Left forelimb (tissue), 1 donor: ENCODE data around the gene CSRNP3.
"Not testable (repeated sequence)": the region's sequence is repeated elsewhere in the genome, so short reads cannot be mapped to it uniquely, and the experiment has no call there.

Source experiments
- DNase-seq: peaks from one replicate; pipeline ENCODE4 v3.0.0-alpha.2; 2018; ENCODE audit warnings: low spot score

CSRNP3 gene

DNA sequence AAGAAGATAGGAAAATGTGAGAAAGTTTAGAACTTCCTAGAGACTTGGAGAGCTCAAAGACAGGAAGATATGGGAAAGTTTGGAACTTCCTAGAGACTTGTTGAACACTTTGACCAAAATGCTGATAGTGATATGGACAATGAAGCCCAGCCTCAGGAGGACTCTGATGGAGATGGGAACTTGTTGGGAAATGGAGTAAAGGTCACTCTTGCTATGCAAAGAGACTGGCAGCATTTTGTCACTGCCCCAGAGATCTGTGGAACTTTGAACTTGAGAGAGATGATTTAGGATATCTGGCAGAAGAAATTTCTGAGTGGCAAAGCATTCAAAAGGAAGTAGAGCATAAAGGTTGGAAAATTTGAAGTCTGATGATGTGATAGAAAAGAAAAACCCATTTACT lies 121.5 kb downstream of the CSRNP3 start:
- DNase-seq = not testable (repeated sequence)

DNA sequence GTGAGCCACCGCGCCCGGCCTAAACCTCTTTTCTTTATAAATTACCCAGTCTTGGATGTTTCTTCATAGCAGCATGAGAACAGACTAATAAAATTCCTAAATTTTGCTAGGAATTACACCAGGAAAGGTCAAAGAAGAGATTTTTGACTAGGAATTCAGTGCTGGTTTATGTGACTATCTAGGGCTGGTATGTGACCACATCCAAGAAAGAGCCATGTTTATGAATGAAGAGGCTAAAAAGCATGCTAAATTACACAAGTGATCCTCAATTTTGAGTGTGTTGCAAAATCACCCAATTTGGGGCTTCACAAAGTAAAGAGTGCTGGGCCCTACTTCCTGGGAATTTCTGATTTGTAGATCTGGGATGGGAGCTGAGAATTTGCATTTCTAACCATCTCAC lies 123.6 kb downstream of the CSRNP3 start:
- DNase-seq = no peak

DNA sequence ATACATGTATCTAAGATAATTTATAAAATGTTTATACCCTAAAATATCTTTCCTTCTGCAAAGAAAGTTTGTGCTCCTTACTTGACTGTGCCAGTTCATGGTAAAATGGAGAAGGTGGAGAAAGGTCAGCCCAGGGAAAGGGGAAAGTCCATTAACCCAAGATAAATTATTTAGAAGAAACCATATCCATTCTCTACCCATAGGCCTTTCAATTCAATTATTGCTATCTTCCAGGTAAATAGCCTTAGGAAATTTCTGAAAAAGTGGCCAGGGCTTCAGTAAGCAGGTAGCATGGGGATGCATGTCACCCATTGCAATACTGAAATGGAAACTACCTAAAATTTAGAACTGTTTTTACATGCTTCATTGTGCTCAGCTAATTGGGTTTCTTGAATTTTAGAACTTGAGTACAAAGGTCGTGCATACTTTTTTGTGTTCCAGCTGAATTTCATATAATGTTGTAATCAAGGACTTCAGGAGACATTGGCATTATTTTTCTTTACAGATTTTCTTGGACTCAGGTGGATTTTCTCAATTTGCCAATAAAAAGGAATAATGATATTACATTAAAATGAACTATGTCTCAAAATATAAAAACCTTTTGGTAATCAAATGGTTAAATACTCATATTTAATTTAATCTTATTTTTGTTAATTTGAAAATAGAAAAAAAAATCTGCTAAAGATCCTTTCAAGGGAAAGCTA lies 124.9 kb downstream of the CSRNP3 start:
- DNase-seq = no peak

DNA sequence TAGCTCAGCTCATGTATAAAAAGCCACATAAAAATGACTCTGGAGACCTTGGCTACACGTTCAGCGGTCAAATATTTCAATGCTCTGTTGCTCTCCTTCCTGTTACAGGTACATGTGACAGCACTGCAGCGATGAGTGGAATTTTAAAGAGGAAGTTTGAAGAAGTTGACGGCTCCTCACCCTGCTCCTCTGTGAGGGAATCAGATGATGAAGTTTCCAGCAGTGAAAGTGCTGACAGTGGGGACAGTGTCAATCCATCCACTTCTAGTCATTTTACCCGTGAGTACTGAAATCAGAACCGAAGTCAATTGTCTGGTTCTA lies 125.4 kb downstream of the CSRNP3 start:
- no peak for DNase-seq

DNA sequence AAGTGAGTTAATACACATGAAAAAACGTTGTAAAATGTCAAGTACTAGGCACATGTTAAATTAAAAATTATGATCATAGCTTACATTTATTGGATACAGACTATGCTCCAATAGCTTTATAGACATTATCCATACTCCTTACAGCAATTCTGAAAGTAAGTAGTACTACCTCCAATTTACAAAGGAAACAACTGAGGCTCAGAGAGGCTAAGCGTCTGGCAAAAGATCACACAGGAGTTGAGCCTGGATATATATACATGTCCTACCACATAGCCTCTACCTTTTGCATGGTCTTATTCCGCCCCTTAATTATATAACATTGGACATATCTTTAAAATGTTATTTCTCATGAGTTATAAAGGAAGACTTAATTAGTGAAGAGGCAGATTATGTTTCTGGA lies 127.3 kb downstream of the CSRNP3 start:
- no peak for DNase-seq

DNA sequence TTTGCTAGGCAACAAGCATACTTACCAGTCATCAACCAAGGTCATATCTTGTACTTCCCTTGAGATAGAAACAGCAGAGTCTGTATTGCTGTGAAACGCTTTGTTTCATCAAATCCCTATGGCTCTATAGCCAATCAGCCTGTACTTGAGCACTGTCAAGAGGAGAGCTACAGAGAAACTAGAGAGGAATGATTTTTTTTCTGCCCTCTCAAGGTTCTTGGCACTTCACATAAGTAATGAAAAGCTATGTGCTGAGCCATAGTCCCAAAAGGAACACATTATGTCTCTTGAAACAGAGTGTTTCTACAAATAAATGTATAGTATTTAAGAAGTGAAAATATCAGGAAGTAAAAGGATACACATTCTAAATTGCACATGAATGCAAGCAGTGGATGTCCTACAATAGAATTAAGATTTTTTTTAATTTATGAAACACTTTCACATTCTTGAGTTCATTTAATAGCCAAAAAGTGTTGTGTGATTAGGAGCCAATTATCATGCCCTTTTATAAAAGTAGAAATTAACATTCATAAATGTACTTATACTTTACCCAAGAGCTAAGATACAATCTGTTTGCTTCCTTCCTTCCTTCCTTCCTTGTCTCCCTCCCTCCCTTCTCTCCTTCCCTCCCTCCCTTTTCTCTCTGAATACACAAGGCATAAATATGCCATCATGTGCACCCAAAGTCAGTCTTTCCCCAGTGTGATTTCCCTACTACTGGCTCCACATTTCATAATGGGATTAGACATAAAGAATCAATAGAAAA lies 131.8 kb downstream of the CSRNP3 start:
- no peak for DNase-seq

DNA sequence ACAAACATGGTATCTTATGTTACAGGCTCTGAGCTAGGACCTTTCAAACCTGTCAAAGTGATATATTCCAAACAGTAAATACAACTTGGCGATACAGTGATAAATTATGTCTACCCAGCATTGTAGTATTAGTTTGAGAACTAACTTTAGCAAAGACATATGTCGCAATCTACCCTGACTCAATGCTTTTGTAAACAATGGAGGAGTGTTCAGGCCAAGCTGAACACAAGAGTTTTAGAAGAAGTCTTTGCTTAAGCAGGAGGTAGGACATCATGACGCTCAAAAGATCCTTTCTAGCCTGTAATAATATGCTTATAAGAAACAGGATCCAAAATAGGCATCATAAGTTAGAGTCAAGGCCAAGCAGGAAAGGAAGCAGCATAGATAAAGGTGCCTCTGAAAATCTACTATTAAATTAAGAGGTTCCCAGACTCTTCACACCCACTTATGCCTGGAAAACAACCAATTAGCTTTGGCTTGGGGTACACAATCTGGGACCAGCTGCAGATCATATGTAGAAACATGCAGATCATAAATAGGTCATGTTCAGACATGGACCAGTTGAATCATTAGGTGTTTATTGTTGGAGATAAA lies 132.5 kb downstream of the CSRNP3 start:
- DNase-seq = no peak

DNA sequence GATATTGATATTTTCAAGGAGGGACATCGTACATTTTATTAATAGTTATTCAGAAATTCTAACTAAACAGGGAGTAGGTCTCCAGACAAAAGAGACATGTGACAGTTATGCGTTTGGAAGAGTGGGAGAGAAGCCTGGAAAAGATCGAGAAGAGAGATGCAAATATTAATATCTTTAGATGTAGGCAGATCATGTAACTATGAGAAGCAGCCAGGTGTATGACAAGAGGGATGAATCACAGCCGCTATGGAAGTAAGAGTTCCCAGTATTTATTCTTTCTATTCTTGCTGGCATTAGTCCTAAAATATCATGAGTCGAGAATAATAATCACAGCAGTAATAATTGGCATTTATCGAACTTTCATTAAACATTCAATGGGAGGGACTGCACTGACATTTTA lies 140.2 kb downstream of the CSRNP3 start:
- no peak for DNase-seq

DNA sequence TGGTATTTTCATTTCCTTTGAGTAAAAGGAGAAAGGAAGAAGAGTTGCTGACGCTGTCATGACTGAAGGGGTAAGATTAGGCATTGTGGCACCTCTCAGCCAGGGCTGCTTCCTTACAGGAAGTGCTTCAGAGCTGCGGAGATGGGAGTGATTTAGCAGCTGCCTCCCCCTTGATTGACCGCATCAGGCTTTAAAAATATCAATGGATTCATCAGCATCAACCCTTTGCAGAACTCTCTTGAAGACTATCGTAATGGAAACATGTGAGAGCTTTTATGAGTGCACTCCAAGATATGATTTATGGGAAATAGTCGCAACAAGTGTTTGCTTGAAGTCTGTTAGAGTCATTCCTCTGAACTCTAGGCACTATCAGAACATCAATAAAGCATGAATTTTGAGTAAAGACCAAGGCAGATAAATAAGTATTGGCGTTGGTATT lies 141.1 kb downstream of the CSRNP3 start:
- DNase-seq = no peak

DNA sequence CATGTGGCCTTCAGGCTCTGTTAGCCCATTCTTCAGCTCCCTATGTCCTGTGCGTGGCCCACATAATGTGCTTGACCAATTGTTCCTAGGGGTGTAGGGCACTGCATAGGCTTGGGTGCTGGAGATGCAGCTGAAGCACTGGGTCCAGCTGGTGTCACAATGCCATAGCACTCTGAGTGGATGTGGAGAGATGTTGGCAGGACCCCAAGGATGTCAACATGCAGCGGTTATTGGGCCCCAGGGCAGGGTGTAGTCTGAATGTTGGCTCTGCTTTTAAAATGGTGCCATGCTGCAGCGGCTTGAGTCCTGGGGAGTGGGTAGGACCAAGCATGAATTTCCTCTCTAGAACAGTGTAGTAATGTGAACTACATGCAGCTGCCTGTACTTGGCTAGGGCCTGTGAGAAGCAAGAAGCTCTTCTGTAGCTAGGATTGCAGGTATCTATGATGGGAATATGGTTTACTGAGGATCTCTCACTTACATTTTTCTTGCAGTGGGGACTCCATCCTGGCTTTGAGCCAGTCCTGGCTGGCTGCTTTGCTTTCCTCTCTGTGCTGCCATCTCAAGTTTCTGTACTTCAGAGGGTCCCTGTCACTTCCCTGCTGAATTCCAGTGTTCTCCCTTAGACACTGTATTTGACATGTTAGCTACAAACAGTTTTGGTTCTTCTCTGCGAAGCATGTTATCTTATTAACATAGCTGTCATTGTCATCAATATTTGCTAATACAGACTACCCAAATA lies 148.4 kb downstream of the CSRNP3 start:
- no peak for DNase-seq

DNA sequence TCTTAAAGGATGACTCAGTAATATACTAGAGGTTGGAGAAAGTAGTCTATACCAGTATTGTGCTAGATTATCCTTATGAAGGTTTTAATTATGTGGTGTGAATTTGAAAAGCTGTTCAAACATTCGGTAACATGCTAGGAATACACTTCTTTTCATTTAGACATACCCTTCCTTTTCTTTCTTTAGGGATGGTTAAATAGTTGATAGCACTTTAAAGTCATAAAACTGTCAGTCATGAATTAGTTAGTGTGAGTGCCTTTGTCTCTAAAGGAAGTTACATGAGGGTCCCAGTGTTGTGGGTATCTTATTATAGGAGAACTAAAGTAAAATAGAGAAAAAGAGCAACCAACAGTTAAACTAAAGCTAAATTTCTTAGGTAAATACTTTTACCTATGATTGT lies 149.3 kb downstream of the CSRNP3 start:
- no peak for DNase-seq

DNA sequence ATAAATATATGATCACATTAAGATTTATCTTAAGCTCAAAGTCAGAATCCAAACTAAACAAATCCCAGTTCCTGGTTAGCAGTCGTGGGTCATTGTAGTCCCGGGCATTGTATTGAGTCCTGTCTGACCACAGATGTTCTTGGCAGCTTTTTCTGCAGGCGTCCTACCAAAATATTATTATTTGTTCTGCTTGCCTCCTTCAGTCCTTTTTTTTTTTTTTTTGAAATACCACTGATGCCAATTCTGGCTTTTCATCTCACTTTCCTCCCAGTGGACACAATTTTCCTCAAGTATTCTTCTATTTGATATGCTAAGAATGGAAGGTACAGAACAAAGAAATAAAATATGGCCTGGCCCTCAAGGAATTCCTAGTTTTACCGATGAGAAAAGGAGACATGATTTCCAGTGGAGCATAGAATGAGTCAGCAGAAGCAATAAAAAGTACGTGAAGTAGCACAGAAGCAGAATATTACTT lies 151.6 kb downstream of the CSRNP3 start:
- no peak for DNase-seq

DNA sequence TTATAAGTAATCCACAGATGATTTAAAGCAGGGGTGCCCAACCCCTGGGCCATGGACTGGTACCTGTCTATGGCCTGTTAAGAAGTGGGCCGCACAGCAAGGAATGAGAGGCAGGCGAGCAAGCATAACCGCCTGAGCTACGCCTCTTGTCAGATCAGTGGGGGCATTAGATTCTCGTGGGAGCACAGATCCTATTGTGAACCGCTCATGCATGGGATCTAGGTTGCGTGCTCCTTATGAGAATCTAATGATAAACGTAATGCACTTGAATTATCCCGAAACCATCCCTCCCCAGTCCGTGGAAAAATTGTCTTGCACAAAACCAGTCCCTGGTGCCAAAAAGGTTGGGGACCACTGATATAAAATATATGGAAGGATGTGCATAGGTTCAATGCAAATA lies 153.7 kb downstream of the CSRNP3 start:
- no peak for DNase-seq

DNA sequence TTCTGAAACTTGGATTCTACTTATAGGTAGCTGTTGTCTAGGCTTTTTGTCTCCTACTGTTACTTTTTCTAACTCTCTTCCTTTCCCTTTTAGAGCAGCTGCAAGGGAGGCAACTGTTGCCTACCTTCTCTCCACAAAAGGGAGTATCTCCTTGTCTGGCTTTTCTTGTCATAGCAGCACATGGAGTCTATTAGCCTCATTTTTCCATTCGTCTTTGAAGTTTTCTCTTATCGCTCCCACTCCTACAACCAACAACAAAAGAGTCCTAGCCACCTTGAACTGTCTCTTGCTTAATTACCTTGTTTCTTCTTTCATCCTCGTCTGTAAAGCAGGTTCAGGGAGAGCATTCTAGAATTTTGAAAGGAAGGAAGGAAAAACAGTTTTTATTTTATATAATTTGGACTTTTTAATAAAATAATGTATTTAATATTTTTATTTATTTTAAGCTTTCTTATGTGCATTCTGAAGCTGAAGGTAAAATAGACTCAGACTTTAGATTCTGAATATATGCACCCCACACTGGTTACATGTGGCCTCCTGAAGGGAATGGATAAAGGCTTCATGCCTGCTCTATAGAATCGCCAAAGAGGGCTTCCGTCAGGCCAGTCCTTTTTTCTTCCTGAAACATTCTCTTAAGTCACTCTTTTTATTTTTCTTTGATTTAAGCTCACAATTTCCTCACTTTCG lies 154.4 kb downstream of the CSRNP3 start:
- DNase-seq = no peak

DNA sequence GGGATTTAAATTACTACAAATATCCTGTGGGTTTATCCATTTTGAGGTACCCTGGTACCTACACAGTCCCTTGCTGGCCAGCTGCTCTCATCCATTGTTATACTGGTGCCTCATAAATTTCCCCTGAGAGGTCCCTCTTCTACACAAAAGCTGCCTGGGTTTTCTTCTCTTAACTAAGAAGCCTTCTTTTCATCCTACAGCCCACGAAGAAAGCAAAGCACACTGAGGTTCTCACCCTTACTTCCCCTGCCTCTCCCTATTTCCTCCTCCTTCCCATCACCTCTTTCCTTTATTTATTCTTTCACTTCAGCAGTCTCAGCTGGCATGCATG lies 154.9 kb downstream of the CSRNP3 start:
- DNase-seq = no peak

DNA sequence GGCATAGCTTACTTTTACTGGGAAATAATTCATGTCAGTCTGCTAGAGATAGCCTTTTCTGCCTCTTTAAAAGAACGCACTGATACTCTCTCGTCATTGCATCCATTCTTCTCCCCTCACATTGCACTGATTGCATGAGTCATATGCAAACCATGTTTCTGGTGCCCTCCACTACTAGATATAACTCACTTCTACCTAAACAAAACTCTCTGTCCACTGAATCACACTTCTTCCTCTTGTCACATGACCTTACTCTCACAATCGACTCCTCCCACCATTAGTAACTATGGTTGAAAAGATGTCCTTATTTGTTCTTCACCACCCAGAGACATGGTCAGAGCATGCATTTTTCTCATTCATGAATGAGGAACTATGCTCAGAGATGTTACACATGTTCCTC lies 158.0 kb downstream of the CSRNP3 start:
- DNase-seq = no peak

DNA sequence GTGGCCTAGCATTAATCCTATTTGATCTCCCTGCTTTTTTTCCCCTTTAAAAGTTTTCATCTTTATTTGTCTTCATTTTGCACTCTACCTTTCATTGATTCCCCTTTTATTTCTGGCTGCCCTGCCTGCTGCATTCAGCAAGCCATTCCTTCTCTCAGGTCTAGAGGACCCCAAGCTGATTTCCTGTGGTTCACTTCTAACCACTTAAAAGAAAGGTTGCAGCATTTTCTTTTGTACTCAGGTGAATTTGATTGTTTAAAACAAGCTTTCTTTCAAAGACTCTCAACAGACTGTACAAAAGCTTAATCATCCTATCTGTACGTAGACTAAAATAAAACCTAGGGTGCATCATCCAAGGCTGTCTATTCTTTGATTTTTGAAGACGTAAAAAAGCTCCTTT lies 160.3 kb downstream of the CSRNP3 start:
- no peak for DNase-seq

DNA sequence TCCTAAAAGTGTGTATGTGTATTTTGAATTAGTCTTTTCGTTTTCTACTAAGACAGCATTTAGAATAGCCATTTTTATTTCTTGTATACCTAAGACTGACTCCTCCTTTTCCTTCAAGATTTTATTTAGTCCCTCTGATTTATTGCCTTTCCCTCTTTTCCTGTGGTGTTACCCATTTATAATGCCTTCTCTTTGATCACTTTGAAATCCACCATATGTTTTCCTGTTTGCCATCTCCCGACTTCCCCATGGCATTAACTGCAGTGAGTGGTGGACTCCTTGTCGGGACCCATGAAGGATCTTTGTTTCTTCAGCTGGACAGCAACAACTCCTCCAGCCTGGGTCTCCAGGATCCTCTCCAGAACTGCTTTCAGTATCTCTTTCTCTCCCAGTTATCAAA lies 160.7 kb downstream of the CSRNP3 start:
- no peak for DNase-seq

DNA sequence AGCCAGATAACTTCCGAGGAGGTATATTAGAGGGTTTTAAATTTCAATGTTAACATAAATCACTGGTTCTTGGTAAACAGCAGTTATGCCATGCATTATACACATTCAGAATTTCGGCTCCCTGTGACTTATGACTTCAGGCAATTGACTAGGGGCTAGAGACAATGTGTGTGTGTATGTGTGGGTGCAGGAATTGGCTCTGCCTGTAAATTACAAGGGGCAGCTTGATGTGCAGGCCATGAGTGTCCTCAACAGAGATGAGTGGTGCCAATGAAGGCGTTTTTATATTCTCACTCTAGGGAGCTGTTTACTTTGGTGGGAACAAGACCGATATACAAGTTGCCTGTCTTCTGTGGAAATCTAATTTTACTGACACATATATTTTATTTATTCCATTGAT lies 161.6 kb downstream of the CSRNP3 start:
- DNase-seq = no peak

DNA sequence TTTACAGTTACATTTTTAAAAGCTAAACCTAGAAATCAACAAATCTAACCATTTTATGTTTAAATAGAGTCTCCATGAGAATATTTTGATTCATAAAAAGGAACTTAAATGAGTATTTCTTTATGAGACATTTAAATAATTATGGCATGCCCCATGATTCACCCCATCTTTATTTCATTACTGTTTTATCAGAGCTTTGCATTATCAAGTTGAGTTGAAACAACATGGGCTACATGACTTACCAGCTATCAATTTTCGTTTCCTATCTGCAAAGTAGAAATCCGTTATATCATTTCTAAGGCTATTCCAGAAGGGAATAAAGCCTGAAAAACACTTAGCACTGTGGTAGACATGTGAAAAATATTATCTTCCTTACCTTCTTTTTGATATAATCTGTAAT lies 163.1 kb downstream of the CSRNP3 start:
- no peak for DNase-seq

DNA sequence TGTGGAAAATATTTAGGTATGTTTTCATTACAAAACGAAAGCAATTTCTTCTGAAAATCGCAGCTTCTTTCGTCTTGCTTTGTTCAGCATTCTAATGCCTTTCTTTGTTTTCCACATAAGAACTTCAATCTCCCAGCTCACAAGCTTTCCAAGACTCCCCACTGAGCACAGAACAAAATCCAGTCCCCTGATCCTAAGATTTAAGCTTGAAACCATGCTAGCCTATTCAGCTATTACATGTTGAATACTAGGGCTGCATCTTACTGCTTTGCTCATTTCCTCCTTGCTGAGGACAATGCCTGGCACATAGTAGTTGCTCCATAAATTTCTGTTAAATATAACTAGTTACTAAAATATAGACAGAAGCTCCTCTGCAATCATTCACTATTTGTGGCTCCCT lies 163.9 kb downstream of the CSRNP3 start:
- no peak for DNase-seq

DNA sequence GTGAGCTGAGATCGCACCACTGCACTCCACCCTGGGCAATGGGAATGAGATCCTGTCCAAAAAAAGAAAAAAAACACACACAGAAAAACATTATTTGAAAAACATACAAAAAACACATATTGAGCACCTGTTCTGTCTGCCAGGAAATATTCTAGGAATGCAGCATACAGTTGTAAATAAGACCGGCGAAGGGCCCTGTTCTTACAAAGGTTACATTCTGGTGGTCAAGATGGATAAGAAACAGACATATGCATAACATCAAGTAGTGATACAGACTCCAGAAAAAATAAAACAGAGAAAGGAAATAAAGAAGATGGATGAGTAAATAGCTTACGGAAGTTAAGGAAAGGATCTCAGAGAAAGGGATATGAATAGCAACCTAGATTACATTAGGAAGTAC lies 164.8 kb downstream of the CSRNP3 start:
- DNase-seq = no peak
